HEK293T (cell line): ENCODE data around the gene NMUR2.

Experiments
- CTCF ChIA-PET: fragments of 350-600 bp; formaldehyde crosslinking; extraction: SDS; loops from one replicate; lab custom pipeline; 2021; ENCODE audit warnings: antibody characterized with exemption, inconsistent platforms; lab: Yijun Ruan, JAX
- POLR2A ChIA-PET: fragments of 350-600 bp; formaldehyde crosslinking; extraction: SDS; loops from one replicate; lab custom pipeline; 2020; ENCODE audit warnings: antibody characterized with exemption, inconsistent platforms; lab: Yijun Ruan, JAX
- DNase-seq: peaks from one replicate; pipeline ENCODE4 v3.0.0; 2012; ENCODE audit warnings: mixed read lengths; ENCODE audit errors: extremely low spot score
- ARNT ChIP-seq: fragments of 450-650 bp; IDR thresholded peaks from 2 replicates; pipeline ENCODE4 v1.6.1; 2017; ENCODE audit warnings: mild to moderate bottlenecking
- BHLHE40 ChIP-seq: fragments of 450-650 bp; IDR thresholded peaks from 2 replicates; pipeline ENCODE4 v1.6.1; 2016; ENCODE audit warnings: mild to moderate bottlenecking, moderate library complexity, borderline replicate concordance
- CTBP1 ChIP-seq: fragments of 450-650 bp; IDR thresholded peaks from 2 replicates; pipeline ENCODE4 v1.6.1; 2016; ENCODE audit warnings: borderline replicate concordance
- ELF4 ChIP-seq: fragments of 450-650 bp; IDR thresholded peaks from 2 replicates; pipeline ENCODE4 v1.6.1; 2017; ENCODE audit warnings: antibody characterized with exemption
- FOXA1 ChIP-seq: fragments of 450-650 bp; IDR thresholded peaks from 2 replicates; pipeline ENCODE4 v1.6.1; 2016; ENCODE audit warnings: mild to moderate bottlenecking
- FOXK2 ChIP-seq: fragments of 450-650 bp; IDR thresholded peaks from 2 replicates; pipeline ENCODE4 v1.6.1; 2016; ENCODE audit warnings: mild to moderate bottlenecking
- FOXM1 ChIP-seq: fragments of 450-650 bp; IDR thresholded peaks from 2 replicates; pipeline ENCODE4 v1.6.1; 2017; ENCODE audit warnings: mild to moderate bottlenecking, borderline replicate concordance
- HDGF ChIP-seq: fragments of 450-650 bp; IDR thresholded peaks from 2 replicates; pipeline ENCODE4 v1.6.1; 2017; ENCODE audit warnings: antibody characterized with exemption, borderline replicate concordance
- L3MBTL2 ChIP-seq: fragments of 450-650 bp; conservative IDR thresholded peaks from 2 replicates; pipeline ENCODE4 v1.6.1; 2016; ENCODE audit warnings: mild to moderate bottlenecking
- LEF1 ChIP-seq: fragments of 450-650 bp; IDR thresholded peaks from 2 replicates; pipeline ENCODE4 v1.6.1; 2017; ENCODE audit warnings: mild to moderate bottlenecking, borderline replicate concordance
- NFRKB ChIP-seq: fragments of 450-650 bp; IDR thresholded peaks from 2 replicates; pipeline ENCODE4 v1.6.1; 2016; ENCODE audit warnings: mild to moderate bottlenecking, moderate library complexity
- SP1 ChIP-seq: fragments of 450-650 bp; IDR thresholded peaks from 2 replicates; pipeline ENCODE4 v1.6.1; 2017
- SUZ12 ChIP-seq: fragments of 450-650 bp; IDR thresholded peaks from 2 replicates; pipeline ENCODE4 v1.6.1; 2016; ENCODE audit warnings: mild to moderate bottlenecking
- TARDBP ChIP-seq: fragments of 450-650 bp; IDR thresholded peaks from 2 replicates; pipeline ENCODE4 v1.6.1; 2016
- ZNF384 ChIP-seq: fragments of 450-650 bp; IDR thresholded peaks from 2 replicates; pipeline ENCODE4 v1.6.1; 2016
- TF ChIP-seq, protein P1 (sequence below): fragments of 450-650 bp; IDR thresholded peaks from 2 replicates; pipeline ENCODE4 v1.6.1; 2016

Gene NMUR2

DNA sequence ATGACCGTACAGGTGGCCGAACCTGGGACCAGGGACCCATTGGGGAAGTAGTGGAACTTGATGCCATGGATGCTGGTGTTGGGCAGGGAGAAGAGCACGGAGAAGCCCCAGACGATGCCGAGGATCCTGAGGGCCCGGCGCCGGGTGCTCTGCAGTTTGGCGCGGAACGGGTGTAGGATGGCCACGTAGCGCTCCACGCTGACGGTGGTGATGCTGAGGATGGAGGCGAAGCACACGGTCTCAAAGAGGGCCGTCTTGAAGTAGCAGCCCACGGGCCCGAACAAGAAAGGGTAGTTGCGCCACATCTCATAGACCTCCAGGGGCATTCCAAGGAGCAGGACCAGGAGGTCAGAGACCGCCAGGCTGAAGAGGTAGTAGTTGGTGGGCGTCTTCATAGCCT is 585 bp downstream of the NMUR2 start:
- POLR2A ChIA-PET = no interaction called here
- DNase-seq = no peak
- CTCF ChIA-PET = interaction anchor here (1.0 kb wide), 1 partner anchor 101 kb away, joined by 3 read pairs; no protein-coding TSS in a partner anchor
- TF ChIP-seq L3MBTL2 = no peak
- TF ChIP-seq, protein P1, sequence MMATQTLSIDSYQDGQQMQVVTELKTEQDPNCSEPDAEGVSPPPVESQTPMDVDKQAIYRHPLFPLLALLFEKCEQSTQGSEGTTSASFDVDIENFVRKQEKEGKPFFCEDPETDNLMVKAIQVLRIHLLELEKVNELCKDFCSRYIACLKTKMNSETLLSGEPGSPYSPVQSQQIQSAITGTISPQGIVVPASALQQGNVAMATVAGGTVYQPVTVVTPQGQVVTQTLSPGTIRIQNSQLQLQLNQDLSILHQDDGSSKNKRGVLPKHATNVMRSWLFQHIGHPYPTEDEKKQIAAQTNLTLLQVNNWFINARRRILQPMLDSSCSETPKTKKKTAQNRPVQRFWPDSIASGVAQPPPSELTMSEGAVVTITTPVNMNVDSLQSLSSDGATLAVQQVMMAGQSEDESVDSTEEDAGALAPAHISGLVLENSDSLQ = no peak
- no peak for TF ChIP-seq BHLHE40
- no peak for TF ChIP-seq CTBP1
- TF ChIP-seq HDGF = no peak
- no peak for TF ChIP-seq ZNF384
- no peak for TF ChIP-seq FOXK2
- TF ChIP-seq ELF4 = no peak
- TF ChIP-seq LEF1 = no peak

DNA sequence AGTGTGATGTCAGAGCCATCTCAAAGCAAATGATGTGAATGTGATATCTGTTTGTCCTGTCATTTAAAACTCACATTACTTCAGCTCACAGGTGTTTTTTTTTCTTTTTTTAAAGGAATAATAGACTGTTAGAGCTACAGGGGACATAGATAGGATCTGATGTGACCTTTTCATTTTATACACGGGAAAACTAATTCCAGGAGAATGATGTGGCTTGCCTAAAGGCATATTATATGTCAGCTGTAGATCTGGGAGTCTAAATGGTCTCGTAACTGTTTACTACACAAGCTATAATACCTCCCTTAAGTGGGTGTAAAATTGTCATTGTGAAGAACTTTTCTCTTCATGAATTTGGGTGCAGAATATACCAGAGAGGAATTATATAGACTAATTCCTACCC is 2.0 kb downstream of the NMUR2 start:
- ChIA-PET CTCF (no interaction called here), POLR2A (no interaction called here)
- DNase-seq = no peak
- no peak for TF ChIP-seq CTBP1
- no peak for TF ChIP-seq LEF1
- no peak for TF ChIP-seq FOXK2
- TF ChIP-seq, protein P1 = no peak
- TF ChIP-seq FOXA1 = no peak

DNA sequence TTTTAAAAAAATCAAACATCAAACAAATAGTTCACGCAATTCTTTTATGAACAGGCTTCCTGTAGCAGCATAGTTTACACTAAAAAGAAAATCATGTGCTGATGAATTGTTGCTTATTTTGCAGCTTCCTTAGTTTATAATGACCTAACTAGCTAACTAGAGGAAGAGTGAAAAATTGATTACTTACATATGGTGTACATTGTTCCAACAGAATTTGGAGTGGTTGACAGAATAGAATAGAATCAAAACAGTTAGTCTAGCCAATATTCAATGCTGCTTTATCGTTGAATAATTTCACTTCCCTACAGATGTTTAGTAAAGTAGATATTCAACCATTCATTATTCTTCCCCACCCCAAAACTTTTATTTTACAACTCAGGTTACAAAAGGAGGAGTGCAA is 4.2 kb downstream of the NMUR2 start:
- POLR2A ChIA-PET = no interaction called here
- no peak for TF ChIP-seq L3MBTL2
- no peak for TF ChIP-seq FOXA1
- TF ChIP-seq LEF1 = no peak
- TF ChIP-seq, protein P1 = no peak
- TF ChIP-seq FOXM1 = no peak
- CTCF ChIA-PET = no interaction called here

DNA sequence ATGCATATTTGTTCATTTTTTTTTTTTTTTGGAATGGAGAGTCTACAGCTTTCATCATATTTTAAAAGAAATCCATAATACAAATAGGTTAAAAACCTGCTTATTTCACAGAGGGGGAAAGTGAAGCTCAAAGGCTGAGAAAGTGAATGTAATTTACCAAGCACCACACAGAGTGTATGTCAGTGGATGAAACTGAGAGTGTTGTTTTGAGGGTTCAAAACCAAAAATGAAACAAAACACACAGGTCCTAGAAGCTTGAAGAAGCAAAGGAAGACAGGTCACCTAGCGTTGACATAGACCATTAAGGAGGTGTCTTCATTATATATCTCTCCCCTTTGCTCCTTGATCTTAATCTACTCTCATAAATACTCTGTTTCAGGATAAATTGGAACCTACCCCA is 7.5 kb downstream of the NMUR2 start:
- POLR2A ChIA-PET = no interaction called here
- CTCF ChIA-PET = no interaction called here
- DNase-seq = no peak
- TF ChIP-seq CTBP1 (no peak), TARDBP (no peak)

More for the DNA sequence above, 4.2 kb downstream of the NMUR2 start:
- DNase-seq = no peak

DNA sequence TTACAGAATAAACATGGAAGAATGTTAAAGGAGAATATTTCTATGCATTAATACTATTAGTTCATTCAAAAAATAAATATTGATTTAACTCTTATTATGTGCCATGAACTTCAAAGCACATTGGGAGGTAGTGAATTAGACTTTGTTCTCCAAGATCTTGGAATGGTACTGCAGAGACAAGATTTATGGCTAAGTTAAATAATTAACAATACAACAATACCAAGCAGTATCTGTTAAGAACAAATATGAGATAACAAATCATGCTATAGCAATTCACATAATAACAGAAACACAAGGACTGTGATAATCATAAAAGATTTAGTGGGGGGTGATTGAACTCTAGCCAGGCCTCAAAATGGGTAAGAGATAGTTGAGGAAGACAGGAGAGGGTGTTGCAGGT is 11.6 kb downstream of the NMUR2 start:
- ChIA-PET CTCF (no interaction called here), POLR2A (no interaction called here)
- DNase-seq = no peak
- TF ChIP-seq TARDBP (no peak), SP1 (no peak), CTBP1 (no peak), FOXM1 (no peak), HDGF (no peak)
- TF ChIP-seq, protein P1 = no peak

DNA sequence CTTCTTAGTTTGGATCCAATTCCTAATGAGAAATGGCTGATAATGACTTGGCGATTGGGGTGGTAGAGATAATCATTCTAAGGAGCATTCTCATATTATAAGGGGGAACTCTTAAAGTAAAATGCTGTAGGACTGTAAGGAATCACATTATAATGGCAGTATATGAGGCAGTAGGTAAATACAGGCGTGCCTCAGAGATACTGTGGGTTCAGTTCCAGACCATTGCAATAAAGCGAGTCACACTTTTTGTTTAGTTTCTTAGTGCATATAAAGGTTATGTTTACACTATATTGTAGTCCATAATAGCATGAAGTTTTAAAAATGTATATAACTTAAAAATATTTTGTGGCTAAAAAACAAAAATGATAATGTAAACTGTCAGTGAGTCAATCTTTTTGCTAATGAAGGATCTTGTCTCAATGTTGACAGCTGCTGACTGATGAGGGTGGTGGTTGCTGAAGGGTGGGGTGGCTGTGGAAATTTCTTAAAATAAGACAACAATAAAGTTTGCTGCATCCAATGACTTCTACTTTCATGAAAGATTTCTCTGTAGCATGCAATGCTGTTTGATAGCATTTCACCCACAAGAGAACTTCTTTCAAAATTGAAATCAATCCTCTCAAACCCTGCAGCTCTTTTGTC is 15.8 kb downstream of the NMUR2 start:
- POLR2A ChIA-PET = no interaction called here
- CTCF ChIA-PET = no interaction called here
- no peak for DNase-seq
- TF ChIP-seq CTBP1 = no peak
- no peak for TF ChIP-seq ZNF384
- TF ChIP-seq, protein P1 = no peak
- TF ChIP-seq HDGF = no peak
- TF ChIP-seq LEF1 = no peak
- no peak for TF ChIP-seq FOXM1
- TF ChIP-seq ARNT = no peak
- no peak for TF ChIP-seq TARDBP
- no peak for TF ChIP-seq FOXA1
- TF ChIP-seq SUZ12 = no peak
- no peak for TF ChIP-seq NFRKB
- no peak for TF ChIP-seq L3MBTL2
- no peak for TF ChIP-seq SP1
- TF ChIP-seq FOXK2 = no peak
- TF ChIP-seq BHLHE40 = no peak
